ENCODE results near the gene EXT2.

The EXT2 gene

GRCh38 chr11:44247508-44247907, 152.0 kb downstream of the EXT2 start:
- DNase-seq = no peak

DNA sequence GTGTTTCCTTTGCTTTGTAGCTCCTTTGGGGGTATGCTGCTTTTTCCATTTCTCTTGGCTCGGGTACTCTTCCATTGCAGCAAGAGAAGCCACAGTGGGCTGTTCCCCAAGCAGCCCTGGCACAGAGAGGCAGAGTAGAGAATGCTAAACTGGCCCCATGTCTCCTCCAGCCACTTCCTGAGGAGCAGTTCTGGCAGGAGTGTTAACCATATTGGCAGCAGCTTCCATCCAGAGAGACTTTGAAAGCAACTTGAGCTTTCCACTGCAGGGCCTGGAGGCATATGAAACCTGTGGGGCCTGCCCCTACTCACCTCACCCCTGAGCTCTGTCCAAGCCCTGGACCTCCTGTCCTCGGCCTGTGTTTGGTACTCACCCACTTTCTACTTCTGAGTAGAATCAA, 152.6 kb downstream of the EXT2 start:
- DNase-seq = no peak

DNA sequence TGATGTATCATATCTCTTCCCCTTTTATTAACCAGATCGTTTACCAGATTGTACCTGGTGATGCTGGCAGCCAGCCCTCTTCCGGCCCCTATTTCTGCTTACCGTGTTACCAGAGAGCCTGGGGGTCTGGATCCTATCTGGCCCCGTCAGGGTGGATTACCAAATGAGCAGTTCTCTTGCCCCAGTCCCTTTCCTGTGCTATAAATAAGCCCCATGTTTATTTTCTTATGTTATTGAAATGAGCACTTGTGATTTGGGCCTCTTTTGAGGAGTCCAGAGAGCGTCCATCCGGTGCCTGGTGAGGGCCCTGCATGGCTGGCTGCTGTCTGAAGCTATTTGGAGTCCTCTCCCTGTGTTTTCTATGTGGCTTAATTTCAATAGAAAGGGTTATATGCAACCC, 154.9 kb downstream of the EXT2 start:
- DNase-seq = no peak

DNA sequence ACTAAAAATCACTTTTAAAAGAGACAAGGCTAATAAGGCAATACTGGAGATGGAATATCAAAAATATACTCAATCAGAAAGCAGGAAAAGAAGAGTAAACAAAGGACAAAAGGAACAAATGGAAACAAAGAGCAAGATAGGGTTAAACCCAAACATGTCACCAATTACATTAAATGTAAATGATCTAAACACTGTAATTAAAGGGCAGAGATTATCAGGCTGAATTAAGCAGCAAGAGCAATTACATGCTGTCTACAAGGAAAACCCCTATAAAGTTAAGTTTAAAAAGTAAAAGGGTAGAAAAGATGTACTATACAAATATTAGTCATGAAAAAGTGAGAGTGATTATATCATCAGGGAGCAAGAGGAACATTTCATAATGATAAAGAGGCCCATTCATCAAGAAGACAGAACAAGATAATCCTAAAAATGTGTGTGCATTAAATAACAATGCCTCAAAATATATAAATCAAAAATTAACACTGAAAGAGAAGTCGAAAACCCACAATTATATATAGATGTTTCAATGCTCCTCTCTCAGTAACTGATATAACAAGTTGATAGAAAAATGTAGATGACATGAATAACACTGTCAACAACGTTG, 157.6 kb downstream of the EXT2 start:
- DNase-seq = no peak

DNA sequence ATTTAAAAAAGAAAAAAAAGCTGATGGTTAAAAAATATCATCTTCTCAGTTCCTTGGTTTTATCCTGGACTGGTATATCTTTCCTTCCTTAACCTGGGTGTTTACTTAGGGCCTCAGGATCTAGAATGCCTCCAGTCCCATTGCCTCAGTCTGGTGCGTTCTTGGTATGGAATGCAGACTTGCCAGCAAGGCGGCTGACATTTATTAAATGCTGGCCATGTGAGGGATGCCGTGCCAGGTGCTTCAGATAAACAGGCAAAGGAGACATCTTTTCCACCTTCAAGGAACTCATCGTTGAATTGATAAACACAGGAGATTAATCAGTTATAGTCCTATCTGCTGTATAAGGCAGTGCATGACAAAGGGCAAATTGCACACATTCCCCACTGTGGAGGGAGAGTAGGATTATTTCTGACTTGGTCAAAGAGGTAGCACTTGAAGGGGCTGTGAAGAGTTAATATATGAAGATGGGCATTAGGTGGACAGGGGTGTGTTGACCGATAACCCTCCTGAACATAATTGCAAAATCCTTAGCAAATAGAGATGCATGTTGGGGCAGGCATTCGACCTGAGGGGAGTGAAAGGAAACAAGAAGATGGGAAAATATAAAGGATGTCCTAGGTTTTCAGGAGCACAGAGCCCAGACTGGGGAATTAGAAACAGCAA, 160.1 kb downstream of the EXT2 start:
- no peak for DNase-seq

- DNase-seq = peak; percentile 37
Observed at GRCh38 chr11:44256673-44257291, 161.3 kb downstream of the EXT2 start.

- DNase-seq = no peak
Observed at GRCh38 chr11:44257338-44258189, 162.1 kb downstream of the EXT2 start.

DNA sequence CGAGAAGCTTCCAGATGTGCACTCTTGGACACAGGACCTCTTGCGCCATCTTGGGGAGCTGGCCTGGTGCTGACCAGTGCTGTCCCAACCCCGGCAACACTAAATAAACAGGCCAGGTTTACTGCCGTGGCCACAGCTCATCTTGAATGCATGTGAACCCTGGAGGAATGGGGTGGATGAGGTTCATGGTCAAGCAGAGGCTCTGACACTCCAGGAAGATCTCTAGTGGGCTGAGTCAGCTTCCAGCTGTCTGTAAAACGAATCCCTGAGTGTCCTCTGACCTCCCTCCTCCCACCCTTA, 162.7 kb downstream of the EXT2 start:
- DNase-seq = no peak

DNA sequence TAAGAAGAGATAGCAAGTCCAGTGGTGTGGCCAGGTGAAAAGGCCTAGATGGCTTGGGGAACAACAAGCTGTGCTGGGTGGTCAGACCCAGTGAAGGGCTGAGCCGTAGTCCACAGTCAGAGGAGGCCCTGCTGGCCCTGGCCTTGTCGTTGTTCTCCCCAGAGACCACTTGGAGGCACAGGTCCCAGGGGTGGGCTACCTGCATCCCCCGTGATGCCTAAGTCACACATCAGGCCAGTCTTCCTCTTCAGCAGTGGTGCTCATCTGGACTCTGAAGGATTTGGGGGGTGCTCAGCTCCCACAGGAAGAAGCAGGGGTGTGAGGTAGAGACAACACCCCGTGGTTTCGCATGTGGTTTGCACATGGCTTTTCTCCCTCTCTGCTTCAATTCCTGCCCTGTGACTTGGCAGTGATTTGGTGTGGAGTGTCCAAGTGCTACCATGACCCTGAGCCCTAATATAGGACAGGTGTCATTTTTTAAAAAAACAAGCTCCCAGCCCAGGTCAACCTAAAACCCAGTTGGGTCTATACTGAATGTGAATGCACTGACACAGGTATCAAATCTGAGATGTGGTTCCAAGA, 163.5 kb downstream of the EXT2 start:
- no peak for DNase-seq

DNA sequence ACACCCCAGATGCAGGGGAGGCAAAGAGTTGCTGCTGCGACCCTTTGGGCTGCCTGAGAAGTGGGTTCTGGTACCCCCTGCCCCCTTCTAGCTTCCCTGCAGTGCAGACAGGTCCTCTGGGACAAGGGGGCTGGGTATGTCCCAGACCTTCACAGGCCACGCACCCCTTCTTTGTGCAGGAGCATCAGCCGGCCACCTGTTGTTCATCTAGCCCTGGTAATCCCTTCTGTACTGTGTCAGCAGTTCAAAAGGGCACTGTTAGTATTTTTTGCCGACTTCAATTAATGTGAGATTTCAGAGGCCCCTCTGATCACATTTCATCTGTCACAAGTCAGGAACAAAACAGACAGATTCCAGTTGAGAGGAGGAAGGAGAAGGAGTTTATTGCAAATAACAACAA, 164.6 kb downstream of the EXT2 start:
- DNase-seq = no peak

DNA sequence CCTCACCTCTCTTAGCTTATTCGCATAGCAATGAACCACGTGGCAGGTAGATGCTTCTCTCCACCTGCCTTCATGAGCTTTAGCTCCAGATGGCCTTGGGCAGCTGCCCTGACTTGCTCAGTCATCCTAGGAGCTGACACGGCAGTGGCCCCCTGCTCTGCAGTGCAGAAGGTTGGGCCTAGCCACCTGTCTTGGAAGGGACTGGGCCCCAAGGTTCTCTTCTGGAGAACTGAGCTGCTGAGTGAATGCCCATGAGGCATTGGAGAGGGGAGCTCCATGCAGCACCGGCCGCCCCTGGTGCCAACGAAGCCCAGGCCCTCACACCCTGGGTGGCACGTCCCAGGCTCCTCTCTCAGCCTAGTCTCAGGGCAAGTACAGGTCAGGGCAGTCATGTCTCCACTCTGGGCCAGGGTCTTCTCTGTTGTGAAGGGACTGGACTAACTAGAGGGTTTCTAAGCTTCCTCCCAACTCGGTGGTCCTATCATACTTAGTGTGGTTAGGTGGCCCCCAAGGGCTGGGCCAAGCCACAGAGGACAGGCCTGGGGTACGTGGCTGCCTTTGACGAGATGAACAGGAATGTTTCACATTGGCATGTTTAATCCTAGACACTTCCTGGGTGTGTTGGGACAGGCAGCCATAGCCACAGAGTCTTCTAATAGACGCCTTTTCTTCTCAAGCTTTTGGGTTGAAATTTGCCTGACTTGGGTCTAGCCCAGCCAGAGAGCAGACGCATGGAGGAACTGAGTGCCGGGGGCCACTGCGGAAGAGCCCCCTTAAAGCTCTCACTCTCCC, 166.5 kb downstream of the EXT2 start:
- no peak for DNase-seq

DNA sequence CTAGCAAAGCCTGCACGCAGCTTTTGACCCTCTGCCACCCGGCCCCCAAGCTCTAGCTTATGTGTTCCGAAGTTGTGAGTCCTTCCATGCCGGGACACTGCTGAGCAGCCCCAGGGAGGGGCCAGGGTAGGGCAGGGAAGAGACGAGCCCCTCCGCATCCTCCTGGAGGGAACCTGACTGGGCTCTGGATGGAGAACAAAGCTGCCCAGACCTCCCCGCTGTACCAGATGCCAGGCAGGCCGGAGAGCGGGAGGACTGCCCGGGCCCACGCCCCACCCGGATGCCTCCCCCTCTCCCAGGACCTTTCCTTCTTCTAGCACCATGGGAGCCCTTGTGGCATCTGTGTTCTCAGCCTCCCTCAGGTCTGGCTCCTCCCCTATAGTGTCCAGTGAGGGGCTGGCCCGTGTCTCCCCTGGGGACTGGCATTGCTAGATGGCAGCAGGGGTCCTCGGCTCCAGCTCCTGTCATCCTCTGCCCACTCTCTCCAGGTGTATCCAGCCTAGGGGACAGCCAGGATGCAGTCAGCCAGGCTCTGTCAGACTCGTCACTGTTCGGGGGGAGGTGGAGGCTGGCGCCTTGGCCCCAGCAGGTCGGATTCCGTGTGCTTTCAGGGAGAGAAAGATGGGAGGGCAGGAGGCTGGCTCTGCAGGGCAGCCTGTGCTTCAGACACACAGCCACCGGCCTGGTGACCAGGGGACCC, 168.4 kb downstream of the EXT2 start:
- DNase-seq = no peak

GRCh38 chr11:44264438-44264749, 168.9 kb downstream of the EXT2 start:
- DNase-seq = no peak

- no peak for DNase-seq
Observed at GRCh38 chr11:44264761-44265160, 169.3 kb downstream of the EXT2 start.

DNA sequence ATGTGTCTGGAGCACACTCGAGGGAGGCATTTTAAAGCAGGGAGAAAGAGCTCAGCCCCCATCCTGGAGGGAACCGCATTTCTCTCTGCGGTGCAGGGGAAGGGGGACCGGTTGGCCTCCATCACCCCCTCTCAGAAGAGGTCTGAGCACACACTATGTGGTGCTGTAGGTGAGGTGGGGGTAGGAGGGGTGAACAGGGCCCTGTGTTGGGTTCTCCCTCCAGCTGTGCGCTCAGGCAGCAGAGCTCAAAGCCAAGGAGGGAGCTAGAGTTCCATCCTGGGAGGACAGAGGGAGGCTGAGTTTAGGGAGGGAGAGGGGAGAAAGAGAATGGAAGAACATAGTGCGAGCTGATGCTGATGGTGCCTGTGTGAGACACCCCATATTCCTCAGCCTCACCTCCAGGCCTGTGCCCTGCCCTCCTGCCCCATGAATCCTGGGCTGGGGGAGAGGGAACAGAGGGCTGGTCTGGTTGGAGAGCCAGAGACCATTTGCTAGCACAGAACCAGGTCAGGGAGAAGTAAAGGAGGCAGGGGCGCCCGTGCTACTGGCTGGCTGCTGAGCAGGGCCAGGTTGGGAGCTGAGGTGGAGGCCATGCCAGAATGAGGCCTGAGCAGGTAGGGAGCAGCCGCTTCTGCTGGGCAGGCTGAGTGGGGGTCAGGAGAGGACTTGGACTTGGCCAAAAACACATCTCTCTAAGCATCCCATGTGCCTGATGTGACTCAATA, 170.7 kb downstream of the EXT2 start:
- no peak for DNase-seq

- DNase-seq = no peak
Observed at GRCh38 chr11:44267006-44267749, 171.7 kb downstream of the EXT2 start.

DNA sequence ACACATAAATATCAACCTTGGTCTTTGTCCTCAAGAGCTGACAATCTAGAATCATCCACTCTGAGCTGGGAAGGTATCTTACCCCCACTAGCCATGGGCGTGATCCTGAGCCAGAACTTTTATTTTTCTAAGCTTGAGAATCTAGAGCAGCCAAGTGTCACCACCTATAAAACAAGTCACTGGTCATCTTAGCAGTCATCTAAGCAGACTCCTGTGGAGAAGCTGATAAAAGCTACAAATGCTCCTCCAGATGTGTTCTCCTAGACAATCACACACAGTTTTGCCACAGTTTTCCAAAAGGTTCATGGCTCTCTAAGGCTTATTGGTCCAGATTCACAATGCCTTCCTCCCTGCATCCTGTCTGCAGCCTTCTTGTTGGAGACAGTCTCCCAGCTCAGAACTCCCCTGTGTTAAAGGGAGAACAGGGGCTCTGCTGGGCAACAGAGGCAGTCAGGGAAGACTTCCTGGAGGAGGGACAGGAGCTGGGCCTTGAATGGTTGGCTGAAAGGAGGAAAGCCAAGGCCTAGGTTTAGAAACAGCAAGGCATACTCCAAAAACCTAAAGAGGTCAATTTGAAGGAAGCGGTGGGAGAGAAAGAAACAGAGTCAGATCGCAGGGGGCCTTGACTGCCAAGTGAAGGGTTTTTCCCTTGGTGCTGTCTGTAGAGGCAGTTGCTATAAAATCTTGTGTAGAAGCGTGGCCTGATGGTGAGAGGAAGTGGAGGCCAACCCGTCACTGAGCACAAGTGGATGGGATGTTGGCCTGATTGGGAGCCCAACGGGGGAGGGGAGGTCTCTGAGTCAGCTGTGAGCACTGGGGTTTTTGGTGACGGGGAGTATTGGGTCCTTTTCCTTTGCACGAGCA, 172.5 kb downstream of the EXT2 start:
- peak; percentile 24 for DNase-seq

DNA sequence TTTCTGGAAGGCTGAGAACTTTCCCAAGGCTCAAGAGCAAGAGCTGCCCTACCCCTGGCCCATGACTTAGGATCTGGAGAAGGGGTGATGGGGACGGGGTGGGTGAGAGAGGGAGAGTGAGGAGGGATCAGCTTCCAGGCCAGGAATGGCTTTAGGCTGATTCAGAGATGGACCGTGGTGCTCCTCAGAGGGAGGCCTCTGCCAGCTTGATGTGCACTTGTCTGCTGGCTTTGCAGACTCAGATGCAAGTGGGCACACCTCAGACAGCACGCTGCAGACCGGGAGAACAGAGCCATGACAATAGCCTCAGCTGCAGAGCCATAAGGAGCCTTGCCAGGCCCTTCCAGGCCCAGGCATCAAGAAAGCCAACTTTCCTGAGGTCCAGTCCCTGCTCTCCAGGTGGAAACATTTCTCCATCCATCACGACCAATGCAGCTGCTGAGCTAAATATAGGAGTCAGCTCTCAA, 173.2 kb downstream of the EXT2 start:
- no peak for DNase-seq
